ENCODE data around the gene PCBP3.

The PCBP3 gene

DNA sequence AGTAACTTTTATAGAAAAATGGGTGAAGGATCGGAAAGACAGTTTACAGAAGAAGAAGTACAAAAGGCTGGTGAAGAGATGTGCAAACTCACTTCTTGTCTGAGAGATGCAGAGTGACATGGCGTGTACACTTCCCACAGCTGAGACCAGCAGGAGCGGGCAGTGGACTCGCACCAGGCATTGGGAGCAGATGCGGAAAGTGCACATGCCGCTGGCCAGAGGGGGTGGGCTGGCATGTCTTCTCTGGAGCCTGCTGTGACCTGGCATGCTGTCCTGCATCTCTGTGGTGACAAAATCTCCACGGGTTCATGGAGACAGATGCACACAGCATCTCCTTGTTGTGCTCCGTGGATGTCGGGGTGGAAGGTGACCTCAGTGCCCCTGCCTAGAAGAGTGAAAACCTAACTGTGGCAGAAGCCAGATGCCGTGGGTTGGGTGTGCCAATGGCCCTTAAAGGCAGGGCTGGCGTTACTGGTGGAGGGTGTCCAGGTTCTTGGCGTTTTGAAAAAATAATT lies 209.4 kb downstream of the PCBP3 start:
- DNase-seq, result no peak

DNA sequence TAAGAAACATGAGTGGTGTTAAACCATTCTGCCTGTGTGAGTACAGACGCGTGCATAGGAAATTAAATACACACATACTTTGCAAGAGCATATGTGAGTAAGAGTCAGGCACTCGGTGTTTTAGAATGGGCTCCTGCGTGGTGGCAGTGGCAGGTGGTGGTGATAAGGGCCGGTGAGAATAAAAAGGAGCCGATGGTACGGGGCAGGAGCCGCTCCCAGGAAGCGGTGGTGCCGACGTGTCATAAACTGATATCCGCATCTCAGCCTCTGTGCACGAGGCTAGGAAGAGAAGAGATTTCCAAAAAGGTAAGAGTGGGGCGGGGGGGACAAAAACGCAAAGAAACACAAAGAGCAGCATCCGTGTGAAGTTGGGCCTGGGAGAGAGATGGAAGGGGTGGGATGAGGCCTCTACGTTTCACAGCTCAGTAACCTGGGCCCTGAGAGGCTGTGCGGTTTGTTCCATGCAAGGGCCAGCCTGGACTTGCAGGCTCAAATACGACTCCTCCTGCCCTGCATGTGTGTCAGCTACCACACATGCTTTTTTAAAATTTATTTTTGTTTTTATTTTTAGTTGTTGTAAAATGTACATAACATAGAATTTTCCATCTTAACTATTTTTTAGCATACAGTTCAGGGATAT lies 210.3 kb downstream of the PCBP3 start:
- no peak for DNase-seq

DNA sequence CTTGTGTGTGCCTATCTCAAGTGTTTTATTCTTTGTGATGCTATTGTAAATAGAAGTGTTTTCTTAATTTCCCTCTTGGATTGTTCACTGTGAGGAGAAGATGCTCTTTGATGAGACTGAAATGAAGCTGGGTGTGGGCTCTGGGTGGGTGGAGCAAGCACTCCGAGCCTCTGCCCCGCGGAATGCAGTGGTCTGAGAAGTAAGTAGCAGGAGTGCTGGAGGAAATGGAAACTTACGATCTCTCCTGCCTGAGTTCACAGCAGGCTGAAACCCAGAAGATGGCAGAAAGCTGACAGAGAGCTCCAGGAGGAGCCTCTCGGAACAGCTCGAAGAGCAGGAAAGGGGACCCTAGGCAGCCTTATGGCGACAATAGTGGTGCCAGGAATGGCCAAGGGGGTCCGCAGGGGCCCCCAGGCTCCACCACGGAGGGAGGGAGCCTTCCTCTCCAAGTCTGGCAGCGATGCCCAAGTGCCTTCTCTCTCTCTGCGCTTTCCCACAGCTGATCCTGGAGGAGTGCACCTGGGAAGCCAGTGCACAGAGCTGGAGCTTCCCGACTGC lies 211.2 kb downstream of the PCBP3 start:
- no peak for DNase-seq

DNA sequence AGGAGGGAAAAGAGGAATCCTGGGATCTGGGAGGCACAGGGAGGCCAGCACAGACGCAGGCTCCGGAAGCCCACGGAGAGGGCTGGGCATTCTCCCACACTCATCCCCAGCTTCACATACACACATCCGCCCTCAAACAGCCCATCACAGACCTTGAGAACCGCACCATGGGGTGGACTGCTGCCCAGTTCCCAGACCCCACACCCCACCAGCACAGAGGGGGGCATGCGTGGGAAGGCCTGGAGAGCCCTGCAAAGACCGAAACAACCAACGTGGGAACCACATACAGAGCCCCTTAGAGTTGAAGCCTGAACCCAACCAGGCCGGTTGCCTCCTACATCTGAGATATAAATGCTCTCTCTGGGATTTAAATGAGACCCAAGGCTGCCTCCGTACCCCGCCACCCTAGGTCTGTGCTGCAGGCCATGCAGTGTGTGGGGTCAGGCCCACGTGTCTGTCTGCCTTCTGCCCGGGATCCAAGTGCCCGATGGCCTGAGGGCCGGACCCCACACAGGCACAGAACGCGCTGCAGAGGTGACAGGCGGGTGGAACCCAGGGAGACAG lies 211.8 kb downstream of the PCBP3 start:
- no peak for DNase-seq

DNA sequence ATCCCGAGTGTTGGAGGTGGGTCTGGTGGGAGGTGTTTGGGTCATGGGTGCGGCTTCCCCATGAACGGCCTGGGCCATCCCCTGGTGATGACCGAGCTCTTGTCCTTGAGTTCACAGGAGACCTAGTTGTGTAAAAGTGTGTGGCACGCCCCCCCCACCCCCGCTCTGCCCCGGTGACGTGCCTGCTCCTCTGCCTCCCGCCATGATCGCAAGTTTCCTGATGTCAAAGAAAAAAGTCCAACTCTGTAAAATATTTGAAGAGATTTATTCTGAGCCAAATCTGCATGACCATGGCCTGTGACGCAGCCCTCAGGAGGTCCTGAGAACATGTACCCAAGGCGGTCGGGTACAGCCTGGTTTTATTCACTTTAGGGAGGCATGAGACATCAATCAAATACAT lies 212.9 kb downstream of the PCBP3 start:
- no peak for DNase-seq

DNA sequence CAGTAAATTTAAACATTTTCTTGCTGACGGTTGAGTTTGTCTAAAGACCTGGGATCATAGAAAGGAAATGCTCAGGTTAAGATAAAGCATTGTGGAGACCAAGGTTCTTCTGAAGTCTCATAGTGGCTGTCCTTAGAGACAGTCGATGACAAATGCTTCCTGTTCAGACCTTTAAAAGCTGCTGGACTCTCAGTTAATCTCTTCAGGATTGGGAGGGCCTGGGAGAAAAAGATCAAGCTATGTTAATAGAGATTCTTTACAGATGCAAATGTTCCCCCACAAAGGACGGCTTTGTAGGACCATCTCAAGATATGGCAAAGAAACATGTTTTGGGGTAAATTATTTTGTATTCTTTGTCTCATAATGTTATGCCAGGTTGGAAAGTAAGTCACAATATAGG lies 213.4 kb downstream of the PCBP3 start:
- no peak for DNase-seq

DNA sequence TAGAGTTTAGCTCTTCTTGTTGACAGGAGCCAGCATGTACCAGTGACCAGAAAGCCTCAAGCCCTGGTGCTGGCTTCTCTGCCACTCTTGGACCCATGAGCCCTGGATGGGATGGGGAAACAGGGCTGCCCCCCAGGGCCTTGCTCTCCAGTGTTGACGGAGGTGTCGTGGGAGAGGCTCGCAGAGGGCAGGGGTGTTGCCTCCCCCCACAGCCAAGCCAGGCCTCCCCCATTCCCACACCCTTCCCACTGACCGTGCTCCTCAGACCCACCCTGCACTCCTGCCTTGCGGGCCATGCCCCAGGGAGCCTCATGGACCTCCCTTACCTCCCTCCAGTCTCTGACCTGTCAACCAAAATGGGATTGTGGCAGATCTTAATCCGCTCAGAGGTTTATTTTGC lies 214.2 kb downstream of the PCBP3 start:
- DNase-seq, result no peak

DNA sequence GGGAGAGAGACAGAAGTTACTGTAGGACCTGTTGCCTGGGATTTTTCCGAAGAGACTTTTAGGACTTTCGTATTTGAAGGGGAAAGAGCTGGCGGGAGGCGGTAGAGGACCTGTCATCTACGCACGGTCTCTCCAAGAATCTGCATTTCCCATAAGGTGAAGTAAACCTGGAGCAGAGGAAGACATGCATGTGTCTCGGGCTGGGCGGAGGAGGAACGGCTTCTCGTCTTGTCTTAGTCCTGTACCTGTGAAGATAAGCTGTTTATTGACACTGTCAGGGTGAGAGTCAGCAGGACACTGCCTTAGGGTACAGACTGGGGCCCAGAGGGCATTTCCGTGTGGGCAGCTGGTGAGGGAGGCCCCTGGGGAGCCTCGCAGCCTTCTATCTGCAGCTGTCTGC lies 214.7 kb downstream of the PCBP3 start:
- no peak for DNase-seq

DNA sequence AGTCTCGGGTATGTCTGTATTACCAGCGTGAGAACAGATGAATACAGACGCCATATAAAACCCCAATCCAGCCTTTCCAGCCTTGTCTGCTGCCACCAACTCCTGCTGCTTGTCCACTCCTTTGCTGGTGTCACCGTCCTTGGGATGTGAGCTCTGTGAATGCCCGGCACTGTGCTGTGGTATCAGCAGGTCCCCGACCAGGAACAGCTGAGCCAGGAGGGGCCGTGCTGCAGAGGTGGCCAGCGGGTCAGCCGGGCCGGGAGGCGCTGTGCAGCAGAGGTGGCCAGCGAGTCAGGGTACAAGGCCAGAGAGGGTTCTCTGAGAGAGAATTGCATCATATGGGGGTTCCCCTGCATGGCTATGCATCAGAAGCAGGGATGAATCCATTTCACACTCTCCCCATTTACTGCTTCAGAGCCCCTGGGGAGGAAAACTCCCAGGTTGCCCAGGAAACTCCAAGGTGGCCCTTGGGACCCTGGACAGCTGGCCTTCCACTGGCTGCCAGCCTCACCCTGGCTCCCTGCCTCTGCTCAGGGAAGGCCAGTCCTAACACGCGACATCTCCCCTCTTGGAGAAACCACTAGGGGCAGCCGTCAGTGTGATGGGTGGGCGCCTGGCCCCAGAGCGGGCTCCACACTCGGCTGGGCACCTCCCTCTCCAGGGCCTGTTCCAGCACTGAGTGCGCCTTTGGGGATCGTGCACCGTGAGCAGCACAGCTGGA lies 215.7 kb downstream of the PCBP3 start:
- no peak for DNase-seq

DNA sequence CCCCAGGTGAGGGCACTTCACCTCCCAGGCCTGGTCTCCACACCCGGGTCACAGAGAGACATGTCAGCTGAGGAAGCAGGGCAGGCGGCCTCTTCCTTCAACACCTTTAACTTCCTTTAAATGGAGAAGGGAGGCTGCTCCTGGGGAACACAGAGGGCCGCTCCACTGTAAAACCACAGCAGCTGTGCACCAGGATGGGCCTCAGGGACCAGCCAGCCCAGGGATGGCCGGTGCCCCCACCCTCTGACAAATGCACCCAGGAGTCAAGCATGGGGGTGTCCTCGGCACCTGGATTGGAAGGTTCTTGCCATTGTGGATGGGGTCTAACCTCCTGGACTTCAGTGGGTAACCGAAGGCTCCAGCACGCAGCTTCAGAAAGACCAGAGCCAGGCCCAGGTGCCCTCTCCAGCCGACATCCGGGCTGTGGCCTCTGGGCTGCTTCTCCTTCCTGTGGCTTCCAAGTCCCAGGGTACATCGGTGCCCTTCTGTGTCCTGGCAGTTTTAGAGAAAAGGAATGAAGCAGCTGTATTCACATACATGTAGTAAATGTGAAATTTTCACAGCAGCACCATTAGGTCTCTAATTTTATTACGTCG lies 216.3 kb downstream of the PCBP3 start:
- DNase-seq, result no peak

DNA sequence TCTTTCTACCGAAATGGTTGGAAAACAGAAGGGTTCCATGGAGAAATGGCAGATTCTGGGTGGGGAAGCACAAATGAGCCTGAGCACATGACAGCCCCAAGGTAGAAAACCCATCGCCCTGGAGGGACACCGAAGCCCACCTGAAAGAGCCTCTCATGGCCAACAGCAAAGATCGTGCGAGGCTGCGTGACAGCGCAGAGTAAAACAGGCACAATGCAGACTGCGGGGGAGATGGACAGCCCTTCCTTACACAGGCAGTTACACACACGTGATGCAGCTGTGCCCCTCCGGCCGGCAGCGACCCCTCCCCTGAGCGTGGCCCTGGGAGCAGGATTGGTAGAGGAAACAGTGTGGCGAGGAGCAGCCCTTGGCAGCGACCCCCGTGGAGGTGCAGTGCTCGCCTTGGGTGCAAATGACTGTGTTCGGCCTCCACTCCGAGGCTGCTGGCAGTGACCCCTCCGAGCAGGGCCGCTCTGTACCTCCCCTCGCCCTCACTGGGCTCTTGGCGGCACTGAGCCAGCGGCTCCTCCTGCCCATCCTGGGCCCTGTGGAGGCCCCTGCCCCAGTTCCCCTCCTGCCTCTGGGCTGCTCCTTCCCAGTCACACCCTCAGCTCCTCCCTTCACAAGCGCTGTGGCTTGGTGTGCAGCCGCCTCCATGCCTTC lies 217.1 kb downstream of the PCBP3 start:
- DNase-seq, result no peak

DNA sequence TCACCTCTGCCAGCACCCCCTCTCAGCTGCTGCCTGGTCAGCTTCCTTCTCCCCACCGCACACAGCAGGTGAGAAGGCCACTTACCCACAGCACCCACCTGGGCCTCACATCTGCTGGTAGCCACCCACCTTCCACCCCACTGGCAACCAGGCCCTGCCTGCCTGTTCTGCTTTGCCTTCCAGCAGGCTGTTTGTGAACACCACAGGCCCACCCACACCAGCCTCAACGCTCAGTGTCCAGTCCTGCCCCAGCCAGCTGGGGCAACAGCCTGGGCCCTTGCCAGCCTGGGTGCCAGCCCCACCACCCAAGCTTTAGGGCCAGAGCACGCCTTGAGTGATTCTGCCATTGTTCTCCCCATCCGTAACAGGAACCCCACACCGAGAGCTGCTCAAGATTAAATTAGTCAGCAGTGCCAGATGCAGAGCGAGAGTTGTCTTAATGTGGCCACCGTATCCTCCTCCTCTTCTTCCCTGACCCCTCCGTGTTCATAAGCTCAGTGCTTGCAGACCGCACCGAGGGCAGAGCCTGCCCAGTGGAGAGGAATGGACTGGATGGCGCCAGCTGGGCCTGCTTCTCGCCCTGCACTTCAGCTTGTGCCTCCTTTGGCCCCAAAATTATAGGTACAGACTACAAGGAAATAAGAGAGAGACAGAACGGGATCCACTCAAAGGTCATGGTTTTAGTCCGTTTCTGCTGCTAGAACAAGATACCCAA lies 217.8 kb downstream of the PCBP3 start:
- no peak for DNase-seq

DNA sequence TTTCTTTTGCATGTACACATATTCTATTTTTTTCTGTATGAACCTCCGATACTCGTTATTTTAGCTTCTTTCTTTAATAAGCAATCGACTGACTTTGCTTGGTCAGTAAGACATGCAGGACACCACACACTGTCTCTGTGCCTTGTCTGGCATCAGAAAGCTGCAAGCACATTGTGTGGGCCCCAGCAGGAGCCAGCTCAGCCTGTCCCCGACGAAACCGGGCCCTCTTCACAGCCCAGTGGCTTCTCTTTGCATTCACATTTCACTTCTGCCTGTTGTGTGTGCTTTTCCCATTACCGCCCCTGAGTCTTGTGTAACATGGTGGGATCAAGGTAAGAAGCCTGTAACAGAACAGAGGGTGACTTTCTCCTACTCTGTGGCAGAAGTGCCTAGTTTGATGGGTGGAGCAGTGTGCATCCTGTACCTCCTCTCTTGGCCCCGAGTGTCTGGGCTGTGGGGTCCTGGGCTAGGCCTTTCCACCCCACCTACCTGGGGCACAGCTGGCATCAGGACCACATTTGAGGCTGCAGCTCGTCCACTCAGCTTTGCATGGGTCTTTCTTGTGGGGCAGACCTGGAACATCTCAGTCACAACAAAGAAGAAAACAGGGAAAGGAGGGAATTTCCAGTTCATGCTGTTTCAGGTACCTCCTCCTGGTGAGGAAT lies 219.2 kb downstream of the PCBP3 start:
- no peak for DNase-seq

DNA sequence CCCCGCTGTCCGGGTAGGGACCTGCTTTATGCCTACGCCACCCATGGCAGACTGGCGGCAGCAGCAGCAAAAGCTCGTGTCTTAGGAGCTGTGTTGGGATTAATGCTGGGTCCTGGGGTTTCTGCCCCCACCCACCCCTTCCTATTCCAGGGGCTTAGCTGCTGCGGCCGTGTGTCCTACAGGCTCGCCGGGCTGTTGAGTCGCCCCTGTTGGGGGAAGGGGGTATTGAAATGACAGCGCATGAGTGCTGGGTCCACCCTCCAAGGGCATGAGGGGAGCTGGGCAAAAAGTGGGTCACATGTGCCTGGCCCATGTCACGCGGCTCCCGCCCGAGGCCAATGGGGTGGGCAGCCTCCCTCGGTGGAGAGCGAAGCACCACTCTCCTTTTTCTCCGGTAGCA lies 219.7 kb downstream of the PCBP3 start:
- DNase-seq, result no peak

DNA sequence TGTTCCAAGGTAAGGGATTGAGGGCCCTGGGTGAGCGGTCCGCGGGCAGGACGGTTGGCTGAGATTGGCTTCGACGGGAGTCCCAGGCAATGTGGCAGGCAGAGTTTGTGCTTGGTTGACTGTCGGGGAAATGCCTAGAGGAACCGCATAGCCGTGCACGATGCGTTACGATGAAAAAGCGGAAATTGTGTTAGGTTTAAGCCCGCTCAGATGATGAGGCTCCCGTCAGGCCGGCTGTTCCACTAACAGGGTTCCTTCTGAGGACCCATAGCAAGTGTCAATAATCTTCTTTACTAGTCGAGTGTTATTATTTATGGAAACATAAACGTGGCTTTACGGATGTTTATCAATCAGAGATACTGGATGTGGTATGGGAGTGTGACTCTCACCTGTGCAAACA lies 220.2 kb downstream of the PCBP3 start:
- no peak for DNase-seq

DNA sequence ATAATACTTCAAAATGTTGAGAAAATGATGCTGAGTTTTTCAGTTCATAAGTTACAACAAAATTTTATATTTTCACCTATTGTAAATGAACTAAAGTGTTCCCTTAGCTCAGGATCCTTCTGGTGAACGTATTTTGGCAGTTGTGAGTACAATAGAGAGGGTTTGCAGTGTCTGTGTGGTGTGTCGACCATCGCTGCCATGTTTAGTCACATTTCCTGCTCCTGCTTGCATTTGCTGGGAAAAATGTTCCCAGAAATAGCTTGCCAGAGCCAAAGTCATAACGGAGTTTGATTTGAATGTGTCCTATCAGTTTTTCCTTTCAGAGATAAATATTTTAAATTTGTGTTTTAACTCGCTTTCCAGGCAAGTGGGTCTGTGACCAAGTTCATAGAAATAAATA lies 220.9 kb downstream of the PCBP3 start:
- DNase-seq, result no peak

DNA sequence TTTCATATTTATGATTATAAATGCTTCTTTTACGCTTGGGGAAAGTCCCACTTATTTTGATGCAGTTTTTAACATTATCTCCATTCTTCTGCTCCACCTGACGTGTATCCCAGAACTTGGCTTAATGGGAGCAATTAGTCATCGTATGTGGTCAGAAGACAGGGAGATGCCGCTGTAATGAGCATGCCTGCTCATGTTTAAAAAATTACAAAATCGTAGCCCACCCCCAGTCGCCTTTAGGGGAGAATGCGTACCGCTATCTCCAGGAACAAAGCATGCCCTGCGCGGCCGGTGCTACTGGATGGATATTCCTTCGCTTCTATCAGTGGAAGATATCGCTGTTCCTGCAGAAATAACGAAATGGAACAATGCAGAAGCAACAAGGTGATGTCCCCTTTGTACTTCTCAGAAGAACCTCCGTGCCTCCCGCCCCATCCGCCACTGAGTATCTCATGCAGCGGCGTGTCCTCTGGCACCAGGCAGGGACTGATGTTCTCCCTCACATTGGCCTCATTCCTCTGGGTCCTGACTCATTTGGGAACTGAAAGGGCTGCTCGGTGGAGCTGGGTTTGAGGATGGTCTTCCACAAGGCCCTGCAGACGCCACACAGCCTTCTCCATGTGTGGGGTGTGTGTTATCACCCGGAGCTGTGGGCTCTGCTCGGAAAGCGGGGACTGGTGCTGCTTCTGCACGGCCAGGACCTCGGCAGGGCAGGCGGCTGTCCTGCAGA lies 221.7 kb downstream of the PCBP3 start:
- no peak for DNase-seq

DNA sequence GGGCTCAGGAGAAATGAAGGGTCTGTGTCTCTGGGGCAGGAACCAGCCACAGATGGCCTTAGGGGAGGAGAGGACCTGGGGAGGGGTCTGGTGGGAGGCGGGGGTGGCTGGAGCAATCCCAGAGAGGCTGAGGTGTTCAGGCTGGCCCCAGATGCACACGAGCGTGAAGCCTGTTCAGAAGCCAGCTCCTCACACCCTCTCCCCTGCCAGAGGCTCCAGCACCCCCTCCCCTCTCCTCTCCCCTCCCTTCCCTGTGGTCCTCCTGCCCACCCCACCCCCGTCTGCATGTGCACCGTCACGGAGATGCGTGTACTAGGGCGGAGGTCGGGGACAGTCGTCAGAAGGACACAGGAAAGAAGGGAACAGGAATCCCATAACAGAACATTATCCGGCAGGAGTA lies 223.0 kb downstream of the PCBP3 start:
- DNase-seq, result no peak

DNA sequence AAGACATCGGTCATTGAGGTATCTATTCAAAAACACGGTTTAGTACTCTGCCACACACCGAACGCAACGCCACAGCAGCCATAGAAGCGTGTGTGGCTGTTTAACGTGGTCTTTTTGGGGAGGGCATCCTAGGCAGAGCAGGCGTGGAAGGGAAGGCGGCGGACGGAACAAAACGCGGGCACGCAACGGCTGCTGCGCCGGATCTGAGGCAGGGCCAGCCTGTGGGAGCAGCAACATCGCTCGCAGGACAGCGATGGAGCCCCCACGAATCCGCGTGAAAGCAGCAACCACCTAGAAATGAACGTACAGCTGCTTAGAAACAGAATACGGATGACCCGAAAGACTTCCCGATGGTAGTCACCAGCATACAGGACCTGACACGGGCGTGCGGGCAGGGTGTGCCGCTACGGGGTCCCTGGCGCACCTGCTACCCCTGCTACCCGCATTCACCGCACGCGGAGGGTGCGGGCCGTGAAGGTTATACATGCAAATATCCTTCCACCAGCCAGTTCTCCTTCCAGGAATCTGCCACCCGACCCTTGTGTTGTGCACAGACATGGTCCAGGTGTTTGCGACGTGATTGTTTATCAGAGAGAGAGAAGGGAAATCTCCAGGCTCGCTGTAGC lies 223.6 kb downstream of the PCBP3 start:
- DNase-seq, result no peak

DNA sequence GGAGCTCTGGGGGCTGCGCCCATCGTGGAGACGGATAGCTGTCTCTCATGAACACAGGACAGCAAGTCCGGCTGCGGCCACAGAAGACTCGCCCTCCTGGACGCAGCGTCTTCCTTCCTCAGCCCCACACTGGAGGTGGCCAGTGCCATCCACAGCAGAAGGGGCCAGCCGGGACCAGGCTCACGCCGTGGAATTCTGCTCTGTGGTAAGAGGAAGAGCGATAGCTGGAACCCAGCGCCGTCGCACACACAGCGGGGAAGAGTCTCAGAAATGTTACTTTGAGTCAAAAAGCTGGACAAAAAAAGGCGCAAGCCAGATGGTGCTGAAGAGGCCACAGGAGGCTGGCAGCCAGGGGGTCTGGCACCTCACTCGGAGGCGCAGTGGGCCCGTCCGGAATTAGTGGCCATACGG lies 224.2 kb downstream of the PCBP3 start:
- DNase-seq, result no peak

DNA sequence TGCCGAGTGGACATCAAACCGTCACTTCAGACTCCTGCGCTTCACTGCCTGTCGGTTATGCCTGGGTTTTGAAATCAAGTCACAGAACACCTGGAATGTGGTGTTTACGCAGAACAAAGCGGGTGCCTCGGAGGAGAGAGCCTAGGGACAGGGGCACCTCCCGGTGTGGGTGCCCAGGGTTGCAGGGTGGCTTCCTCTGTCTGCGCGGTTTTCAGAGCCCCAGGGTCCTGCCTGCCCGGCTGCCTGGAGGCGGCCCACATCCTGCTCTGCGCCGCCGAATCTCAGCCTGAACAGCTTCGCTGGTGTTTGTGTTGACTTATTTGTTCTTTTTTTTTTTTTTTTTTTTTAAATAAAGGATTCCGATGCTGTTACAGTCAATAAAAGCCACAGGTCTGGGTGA lies 224.6 kb downstream of the PCBP3 start:
- DNase-seq, result no peak
